Sigmoid colon (tissue), 4 donors: Measurements from ENCODE around the gene SPIN4.

Experiments used
- CTCF ChIP-seq, 4 experiments: fragments of 450-650 bp in 3 of 4; fragments of 200-600 bp in 1 of 4; IDR thresholded peaks; one replicate each; pipeline ENCODE4 v1.5.1; 2016 to 2019; ENCODE audit warnings: antibody characterized with exemption in 4 of 4, mild to moderate bottlenecking in 3 of 4, moderate library complexity in 2 of 4
- POLR2A ChIP-seq, 2 donors: fragments of 450-650 bp; IDR thresholded peaks; one replicate each; pipeline ENCODE4 v1.6.1; 2016; ENCODE audit warnings: antibody characterized with exemption in 2 of 2, mild to moderate bottlenecking in 2 of 2, moderate library complexity in 2 of 2
- POLR2AphosphoS5 ChIP-seq, 4 donors: sonication (generic); formaldehyde crosslinking; IDR thresholded peaks; one replicate each; pipeline ENCODE4 v1.6.1; 2017; ENCODE audit warnings: antibody characterized with exemption in 4 of 4

GRCh38 chrX:63349307-63349706 lies 1.8 kb downstream of the SPIN4 start:
- no peak for TF ChIP-seq CTCF (IDR thresholded peaks at IDR 0.05)
- TF ChIP-seq POLR2A (IDR thresholded peaks at IDR 0.05): no peak
- TF ChIP-seq POLR2AphosphoS5 (IDR thresholded peaks at IDR 0.05): no peak
